Effector memory CD8-positive, alpha-beta T cell (primary cell): Measurements from ENCODE around the gene DPP6.
"Not testable (repeated sequence)": the region's sequence is repeated elsewhere in the genome, so short reads cannot be mapped to it uniquely, and the experiment has no call there.

Source experiments
- ATAC-seq: fragments of 150-1000 bp; cut with Tn5 transposase; replicated peaks from 2 replicates; pipeline ENCODE4 v1.10.0; 2021; ENCODE audit warnings: mild to moderate bottlenecking, moderate library complexity
- DNase-seq, 3 experiments: peaks; one replicate each; pipeline ENCODE4 v3.0.0; 2021
- H3K27ac Mint-ChIP-seq, 2 donors: one replicate each; pipeline ENCODE4 v1.8.0; 2022; ENCODE audit warnings: mild to moderate bottlenecking in 2 of 2, mixed read lengths in 2 of 2, moderate library complexity in 2 of 2
- H3K27me3 Mint-ChIP-seq, 2 donors: one replicate each; pipeline ENCODE4 v1.8.0; 2022; ENCODE audit warnings: mixed read lengths in 2 of 2
- H3K36me3 Mint-ChIP-seq: one replicate; pipeline ENCODE4 v1.8.0; 2022; ENCODE audit warnings: mild to moderate bottlenecking, moderate library complexity, mixed read lengths; ENCODE audit not compliant: insufficient read depth
- H3K4me1 Mint-ChIP-seq, 2 donors: one replicate each; pipeline ENCODE4 v1.8.0; 2022; ENCODE audit warnings: low read depth in 2 of 2, mixed read lengths in 2 of 2
- H3K4me3 Mint-ChIP-seq, 2 donors: one replicate each; pipeline ENCODE4 v1.8.0; 2022; ENCODE audit warnings: mild to moderate bottlenecking in 2 of 2, mixed read lengths in 2 of 2, moderate library complexity in 2 of 2
- H3K9me3 Mint-ChIP-seq, 2 donors: one replicate each; pipeline ENCODE4 v1.8.0; 2022; ENCODE audit warnings: mixed read lengths in 2 of 2

The DPP6 gene

DNA sequence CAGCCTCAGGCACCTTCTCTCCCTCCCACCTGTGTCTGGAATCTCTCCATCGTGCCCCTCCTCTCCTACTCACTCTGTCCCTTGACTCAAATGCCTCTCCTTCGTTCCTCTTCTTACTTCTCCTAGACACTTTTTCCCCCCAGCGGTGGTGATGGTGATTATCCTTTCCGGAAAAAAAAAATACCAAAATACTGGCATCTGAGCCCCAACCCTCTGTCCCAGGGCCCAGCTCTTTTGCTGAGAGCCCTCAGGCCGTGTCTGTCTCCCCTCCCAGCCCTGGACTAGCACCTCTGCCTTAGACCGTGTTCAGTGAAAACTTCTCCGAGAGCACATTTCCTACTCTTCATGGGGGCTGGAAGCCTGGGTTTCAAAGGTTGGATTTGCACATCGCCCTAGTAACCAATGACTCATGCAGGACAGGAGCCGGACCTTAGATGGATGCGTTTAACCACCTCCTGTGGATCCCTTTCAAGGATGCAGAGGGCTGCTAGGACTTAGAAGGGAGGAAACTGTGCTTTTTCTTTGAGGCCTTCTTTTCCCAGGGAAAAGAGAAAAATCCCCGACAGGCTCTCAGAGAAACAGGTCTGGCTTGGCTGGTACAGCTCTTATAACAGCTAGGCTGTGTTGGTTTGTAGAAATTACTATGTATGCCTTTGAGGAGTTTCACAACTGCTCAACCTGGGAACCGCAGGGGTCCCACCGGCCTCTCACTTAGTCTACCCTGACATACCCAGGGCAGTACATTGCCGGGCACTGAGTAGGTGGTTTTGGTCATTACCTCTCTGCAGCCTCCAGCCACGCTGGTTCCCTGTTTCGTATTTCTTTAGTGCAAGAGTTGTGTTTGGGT is 1.5 kb downstream of the DPP6 start:
- not testable (repeated sequence) for DNase-seq, ATAC-seq, H3K36me3 Mint-ChIP-seq, H3K9me3 Mint-ChIP-seq, H3K4me1 Mint-ChIP-seq, H3K4me3 Mint-ChIP-seq, H3K27ac Mint-ChIP-seq
- peaks cover 0 to 11% of the 10 kb centered on the region in 2 donors for H3K27me3 Mint-ChIP-seq

DNA sequence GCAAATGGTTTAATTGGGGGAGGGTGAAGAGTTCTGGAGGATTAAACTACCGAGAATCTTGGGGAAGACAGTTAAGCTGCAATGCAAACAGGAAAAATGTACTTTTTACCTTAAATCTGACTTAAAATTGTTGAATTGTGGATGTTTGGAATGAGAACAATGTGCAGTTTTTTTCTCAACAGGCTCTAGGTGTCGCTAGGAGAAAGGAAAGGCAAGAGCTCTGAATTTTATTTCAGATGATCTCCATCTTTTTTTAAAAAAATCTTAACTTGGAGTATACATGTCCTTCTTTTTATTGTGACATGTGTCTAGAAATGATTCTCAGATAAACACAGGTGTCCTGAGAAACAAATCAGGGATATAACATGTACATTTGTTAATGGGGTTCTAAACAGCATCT is 2.5 kb downstream of the DPP6 start:
- DNase-seq, H3K27ac Mint-ChIP-seq, H3K4me1 Mint-ChIP-seq, H3K4me3 Mint-ChIP-seq, ATAC-seq, H3K9me3 Mint-ChIP-seq, H3K36me3 Mint-ChIP-seq: not testable (repeated sequence)
- peaks cover 0 to 11% of the 10 kb centered on the region in 2 donors for H3K27me3 Mint-ChIP-seq

GRCh38 chr7:154055491-154056106 is 3.4 kb downstream of the DPP6 start:
- not testable (repeated sequence) for H3K27ac Mint-ChIP-seq, H3K4me1 Mint-ChIP-seq, H3K36me3 Mint-ChIP-seq, H3K9me3 Mint-ChIP-seq, DNase-seq, H3K4me3 Mint-ChIP-seq, ATAC-seq
- H3K27me3 Mint-ChIP-seq: peaks cover 0 to 11% of the 10 kb centered on the region in 2 donors

DNA sequence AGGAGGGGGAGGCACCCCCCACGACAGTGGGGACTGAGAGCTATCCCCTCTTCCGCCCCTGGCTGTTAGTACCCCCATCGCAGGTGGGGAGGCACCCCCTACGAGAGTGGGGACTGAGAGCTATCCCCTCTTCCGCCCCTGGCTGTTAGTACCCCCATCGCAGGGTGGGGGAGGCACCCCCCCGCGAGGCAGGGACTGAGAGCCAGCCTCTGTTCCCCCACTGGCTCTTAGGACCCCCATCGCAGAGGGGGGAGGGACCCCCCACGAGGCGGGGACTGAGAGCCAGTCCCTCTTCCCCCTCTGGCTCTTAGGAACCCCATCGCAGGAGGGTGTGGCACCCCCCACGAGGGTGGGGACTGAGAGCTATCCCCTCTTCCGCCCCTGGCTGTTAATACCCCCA is 6.6 kb downstream of the DPP6 start:
- not testable (repeated sequence) for H3K4me1 Mint-ChIP-seq, H3K27me3 Mint-ChIP-seq, DNase-seq, H3K9me3 Mint-ChIP-seq, H3K27ac Mint-ChIP-seq, H3K36me3 Mint-ChIP-seq, H3K4me3 Mint-ChIP-seq, ATAC-seq

- H3K27me3 Mint-ChIP-seq, H3K4me3 Mint-ChIP-seq, DNase-seq, H3K4me1 Mint-ChIP-seq, H3K9me3 Mint-ChIP-seq, ATAC-seq, H3K36me3 Mint-ChIP-seq, H3K27ac Mint-ChIP-seq: not testable (repeated sequence)
Measured at GRCh38 chr7:154060551-154060950, 8.4 kb downstream of the DPP6 start.

GRCh38 chr7:154071833-154072232 is 19.6 kb downstream of the DPP6 start:
- H3K27me3 Mint-ChIP-seq, H3K4me1 Mint-ChIP-seq, H3K36me3 Mint-ChIP-seq, DNase-seq, ATAC-seq, H3K4me3 Mint-ChIP-seq, H3K27ac Mint-ChIP-seq, H3K9me3 Mint-ChIP-seq: not testable (repeated sequence)

DNA sequence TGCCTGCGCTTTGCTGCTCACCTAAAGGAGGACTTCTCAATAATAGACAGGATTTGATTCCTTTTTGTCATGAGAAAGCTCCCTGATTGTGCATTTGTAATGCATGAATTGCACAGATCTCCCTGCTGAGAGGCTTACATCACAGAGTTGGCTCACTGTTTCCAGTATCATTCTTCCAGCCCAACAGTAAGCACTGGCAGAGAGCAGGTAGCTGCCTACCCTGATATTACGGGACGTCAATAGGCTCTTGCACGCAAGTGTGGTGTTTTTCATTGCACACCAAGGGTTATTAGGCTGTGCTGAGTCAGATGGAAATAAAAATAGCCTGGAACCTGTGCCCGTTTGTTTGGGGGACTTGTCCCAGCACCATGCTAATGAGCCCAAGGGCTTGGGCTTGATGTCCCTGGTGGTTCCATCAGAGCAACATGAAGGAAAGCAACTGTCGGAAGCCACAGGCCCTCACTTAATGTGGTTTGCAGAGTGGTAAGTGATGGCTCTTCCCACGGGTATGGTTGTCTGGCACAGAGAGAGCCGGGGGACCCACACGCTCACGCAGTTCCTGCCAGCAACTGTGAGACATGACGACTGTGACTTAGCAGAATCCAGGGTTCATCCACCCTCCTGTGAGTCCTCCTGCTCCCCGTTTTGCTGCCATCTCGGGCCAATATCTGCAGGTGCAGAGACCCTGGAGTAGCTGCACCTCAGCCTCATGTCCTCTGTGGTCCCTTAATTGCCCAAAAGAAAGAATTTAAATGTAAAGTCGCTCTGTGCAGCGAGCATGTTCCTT is 20.4 kb downstream of the DPP6 start:
- not testable (repeated sequence) for H3K27ac Mint-ChIP-seq, H3K27me3 Mint-ChIP-seq, H3K4me1 Mint-ChIP-seq, H3K4me3 Mint-ChIP-seq, H3K36me3 Mint-ChIP-seq, ATAC-seq, DNase-seq, H3K9me3 Mint-ChIP-seq

DNA sequence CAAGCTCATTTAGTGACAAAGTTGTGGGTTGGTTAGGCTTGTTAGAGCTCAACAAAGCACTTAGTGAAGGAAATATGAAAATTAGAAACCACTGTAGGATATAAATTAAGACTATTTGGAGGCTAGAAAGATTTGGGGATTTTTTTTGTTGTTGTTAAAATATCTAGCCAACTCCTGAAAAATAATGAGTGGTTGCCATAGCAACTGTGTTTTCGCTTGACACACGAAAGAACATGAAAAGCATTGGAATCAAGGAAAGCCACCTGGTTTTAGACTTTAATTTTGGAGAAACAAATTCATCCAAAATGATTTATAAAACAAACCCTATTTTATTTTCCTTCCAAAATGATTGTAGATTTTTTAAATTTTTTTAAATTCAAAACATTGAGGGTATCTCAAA is 26.3 kb downstream of the DPP6 start:
- not testable (repeated sequence) for H3K4me3 Mint-ChIP-seq, H3K9me3 Mint-ChIP-seq

DNA sequence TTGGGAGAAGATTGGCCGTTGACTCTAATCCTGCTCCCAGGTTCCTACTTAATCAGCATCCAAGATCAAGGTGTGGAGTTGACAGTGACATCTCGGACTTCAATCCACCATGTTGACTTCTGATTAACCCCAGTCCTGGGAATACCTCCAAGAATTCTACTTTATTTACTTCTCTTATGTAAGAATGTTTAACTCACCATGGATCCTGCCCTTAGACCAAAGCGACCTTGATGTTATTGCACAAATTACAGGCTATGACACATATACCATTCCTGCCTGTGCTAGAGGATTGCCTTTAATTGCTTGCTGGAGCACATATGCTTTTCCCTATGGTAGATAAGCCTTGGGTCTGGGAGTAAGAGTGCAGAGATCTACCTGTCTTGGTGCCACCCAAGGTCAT is 28.1 kb downstream of the DPP6 start:
- not testable (repeated sequence) for DNase-seq, ATAC-seq, H3K9me3 Mint-ChIP-seq, H3K27me3 Mint-ChIP-seq, H3K4me1 Mint-ChIP-seq, H3K36me3 Mint-ChIP-seq, H3K27ac Mint-ChIP-seq, H3K4me3 Mint-ChIP-seq

More for the DNA sequence above, 26.3 kb downstream of the DPP6 start:
- H3K27ac Mint-ChIP-seq, H3K27me3 Mint-ChIP-seq, ATAC-seq, H3K4me1 Mint-ChIP-seq, H3K36me3 Mint-ChIP-seq, DNase-seq: not testable (repeated sequence)

DNA sequence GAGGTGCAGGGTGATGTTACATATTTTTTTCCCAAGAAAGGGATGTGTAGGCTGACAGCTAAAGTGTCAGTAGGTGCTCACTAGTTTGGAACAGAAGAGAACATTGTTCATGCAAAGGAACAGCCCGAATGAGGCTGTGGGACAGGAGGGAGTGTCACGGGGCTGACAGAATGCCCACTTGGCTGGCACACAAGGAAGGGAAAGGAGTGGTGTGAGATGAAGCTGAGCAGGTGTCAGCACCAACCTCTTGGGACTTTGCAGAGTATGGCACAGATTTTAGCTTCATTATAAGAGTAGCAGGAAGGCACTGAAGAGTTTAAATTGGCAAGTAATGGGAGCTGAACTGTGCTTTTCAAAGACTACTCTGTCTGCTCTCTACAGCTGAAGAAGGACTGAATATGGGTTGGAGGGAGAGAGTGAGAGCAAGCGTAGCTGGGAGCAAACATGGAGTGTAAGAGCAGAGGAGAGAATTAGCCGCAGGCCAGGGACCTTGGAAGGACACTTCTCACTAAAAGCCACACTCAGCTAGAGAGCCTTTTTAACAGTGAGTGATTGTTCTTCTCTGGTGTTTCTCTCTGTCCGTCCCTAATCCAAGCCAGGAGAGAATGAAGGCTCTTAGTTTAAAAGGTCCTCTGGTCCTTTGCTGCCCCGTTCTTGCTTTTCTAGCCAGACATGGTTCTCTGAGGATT is 35.0 kb downstream of the DPP6 start:
- H3K27ac Mint-ChIP-seq, H3K9me3 Mint-ChIP-seq, H3K36me3 Mint-ChIP-seq, DNase-seq, ATAC-seq, H3K4me1 Mint-ChIP-seq, H3K27me3 Mint-ChIP-seq, H3K4me3 Mint-ChIP-seq: not testable (repeated sequence)

- not testable (repeated sequence) for H3K4me1 Mint-ChIP-seq, DNase-seq, H3K4me3 Mint-ChIP-seq, H3K36me3 Mint-ChIP-seq, H3K27ac Mint-ChIP-seq, H3K9me3 Mint-ChIP-seq, H3K27me3 Mint-ChIP-seq, ATAC-seq
Measured at GRCh38 chr7:154092093-154092492, 39.9 kb downstream of the DPP6 start.

DNA sequence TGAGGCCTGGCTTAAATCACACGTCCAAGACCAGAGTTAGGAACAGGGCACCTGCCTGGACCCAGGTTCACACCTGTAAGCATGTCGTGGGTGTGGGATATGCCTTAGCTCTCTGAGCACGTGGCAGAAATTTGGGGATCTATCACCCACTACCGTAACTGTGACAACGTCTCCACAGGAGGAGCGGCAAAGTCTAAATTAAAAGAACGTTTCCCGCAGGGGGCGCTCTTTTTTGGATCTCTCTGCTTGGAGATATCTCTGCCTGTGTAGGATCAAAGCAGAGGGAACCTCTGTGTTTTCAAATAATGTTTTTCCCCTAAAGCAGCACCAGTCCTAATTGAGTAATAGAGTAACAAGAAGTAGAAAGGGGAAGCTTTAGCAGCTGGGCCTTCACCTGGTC is 43.0 kb downstream of the DPP6 start:
- H3K9me3 Mint-ChIP-seq, H3K4me3 Mint-ChIP-seq, DNase-seq, H3K36me3 Mint-ChIP-seq, H3K27ac Mint-ChIP-seq, H3K4me1 Mint-ChIP-seq, ATAC-seq, H3K27me3 Mint-ChIP-seq: not testable (repeated sequence)

- not testable (repeated sequence) for H3K4me3 Mint-ChIP-seq, DNase-seq, H3K36me3 Mint-ChIP-seq, H3K27ac Mint-ChIP-seq, ATAC-seq, H3K27me3 Mint-ChIP-seq, H3K4me1 Mint-ChIP-seq
- peaks cover 3 to 21% of the 10 kb centered on the region in 2 donors for H3K9me3 Mint-ChIP-seq
Measured at GRCh38 chr7:154105063-154105462, 52.9 kb downstream of the DPP6 start.
